GM21717 (cell line): Measurements from ENCODE around the gene ARHGAP45.

Source experiments
- ATAC-seq: cut with Tn5 transposase; IDR thresholded peaks from one replicate; pipeline ENCODE4 v1.9.1; 2021; ENCODE audit warnings: mild to moderate bottlenecking, moderate library complexity; ENCODE audit not compliant: unreplicated experiment

The ARHGAP45 gene

GRCh38 chr19:1085053-1085658 lies 18.2 kb downstream of the ARHGAP45 start:
- ATAC-seq = no peak

- ATAC-seq = no peak
Measured at GRCh38 chr19:1085676-1086442, 18.9 kb downstream of the ARHGAP45 start.

- ATAC-seq = no peak
Measured at GRCh38 chr19:1086613-1087012, 19.6 kb downstream of the ARHGAP45 start.

GRCh38 chr19:1087813-1088415 lies 20.9 kb downstream of the ARHGAP45 start:
- no peak for ATAC-seq

DNA sequence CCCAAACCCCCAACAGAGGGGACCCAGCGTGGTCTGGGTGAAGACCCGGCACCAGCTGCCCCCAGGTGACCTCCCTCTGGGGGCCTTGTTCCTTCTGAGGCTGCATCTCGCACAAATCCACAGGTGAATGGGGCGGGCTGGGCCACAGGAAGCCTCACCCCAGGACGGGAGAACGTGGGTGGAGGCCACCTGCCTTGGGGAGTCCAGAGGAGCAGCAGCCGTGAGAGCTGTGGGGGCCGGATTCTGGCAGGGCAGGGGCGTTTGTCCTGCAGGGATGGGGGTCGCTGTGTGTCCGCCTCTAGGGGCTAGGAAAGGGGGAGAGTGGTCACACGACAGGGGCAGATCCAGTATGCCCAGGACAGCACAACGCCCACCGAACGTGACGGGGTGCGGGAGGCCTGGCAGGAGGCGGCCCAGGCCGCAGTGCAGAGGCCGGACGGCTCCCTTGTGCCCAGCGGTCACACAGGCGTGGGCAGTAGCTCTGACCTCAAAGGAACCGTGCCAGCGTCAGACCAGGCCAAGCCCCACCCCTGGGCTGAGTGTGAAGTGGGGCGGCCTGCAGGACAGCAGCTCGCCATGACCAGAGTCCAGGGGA lies 21.5 kb downstream of the ARHGAP45 start:
- no peak for ATAC-seq

DNA sequence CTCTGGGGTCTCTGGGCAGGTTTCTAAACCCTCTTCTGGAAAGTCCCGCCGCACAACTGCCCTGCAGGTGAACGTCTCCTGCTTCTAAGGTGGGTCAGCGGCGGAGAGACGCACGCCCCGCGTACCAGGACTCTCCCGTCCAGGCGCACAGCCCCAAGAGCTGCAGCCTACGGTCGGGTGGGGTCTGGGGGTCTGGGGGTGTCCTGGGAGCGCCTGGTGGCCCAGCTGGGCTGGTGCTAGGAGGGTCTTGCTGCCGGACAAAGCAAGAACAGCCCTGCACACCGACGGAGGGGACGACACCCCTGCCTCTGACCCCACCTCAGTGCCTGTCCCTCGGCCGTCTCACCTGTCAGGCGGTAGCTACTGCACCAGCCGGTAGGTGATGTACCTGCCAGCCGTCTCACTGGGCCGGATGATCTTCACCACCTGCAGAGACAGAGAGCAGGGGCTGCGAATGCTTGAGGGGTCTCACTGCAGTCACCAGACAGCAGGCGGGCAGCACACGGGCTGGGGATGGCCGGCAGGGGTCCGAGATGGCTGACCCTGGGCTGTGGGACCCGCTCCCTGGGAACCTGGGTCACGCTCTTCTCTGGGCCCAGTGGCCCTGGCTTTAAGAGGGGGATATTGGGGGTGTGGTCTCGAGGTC lies 22.3 kb downstream of the ARHGAP45 start:
- no peak for ATAC-seq

DNA sequence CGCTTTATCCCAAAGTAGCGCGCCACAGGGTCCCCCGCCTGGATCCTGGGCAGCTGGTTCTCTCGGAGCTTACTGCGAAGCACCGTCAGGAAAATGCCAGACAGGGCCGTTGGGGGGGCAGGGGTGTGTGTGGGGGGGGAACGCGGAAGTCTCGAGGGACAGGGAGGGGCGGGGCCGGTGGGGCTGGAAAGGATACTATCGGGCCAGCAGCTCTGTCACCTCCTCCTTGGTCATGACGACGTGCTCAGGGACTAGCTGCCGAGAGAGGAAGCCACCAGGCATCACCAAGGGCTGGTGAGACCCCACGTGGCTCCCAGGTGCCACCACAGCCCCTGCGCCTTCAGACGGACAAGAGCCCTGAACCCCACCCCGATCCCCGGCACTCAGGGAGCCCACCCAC lies 22.9 kb downstream of the ARHGAP45 start:
- no peak for ATAC-seq

DNA sequence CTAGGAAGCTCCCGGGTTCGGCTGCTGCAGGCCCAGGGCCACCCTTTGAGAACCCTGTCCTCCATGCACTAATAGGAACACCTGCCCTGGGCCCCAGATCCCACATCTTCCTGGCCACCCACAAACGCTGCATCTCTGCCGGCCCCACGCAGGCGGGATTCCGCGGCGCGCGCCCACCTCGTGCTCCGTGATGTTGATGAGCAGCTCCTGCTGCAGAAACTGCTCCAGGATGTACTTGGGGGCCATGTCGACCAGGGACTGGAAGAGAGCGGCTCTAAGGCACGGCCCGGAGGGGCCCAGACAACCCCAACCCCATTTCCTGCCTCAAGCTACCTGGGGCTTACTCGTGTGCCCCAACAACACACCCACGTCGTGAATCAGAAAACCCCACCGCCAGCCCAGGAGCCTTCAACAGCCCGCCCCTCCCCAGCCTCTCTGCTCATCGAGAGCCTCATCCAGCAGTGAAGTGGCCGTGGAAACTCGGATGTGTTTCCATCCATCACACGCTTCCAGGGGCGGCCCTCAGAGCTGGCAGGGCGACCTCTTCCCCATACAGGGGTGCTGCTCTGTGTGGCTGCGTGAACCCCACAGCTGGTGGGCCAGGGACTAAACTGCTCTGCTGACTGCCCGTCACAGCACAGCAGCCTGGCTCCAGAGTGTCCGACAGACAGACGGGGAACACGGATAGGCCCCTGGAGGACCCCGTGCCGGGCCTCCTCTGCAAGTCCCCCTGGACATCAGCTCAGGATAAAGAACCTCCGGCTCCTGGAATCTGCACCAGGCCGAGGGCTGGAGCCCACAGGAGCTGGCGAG lies 24.0 kb downstream of the ARHGAP45 start:
- no peak for ATAC-seq

DNA sequence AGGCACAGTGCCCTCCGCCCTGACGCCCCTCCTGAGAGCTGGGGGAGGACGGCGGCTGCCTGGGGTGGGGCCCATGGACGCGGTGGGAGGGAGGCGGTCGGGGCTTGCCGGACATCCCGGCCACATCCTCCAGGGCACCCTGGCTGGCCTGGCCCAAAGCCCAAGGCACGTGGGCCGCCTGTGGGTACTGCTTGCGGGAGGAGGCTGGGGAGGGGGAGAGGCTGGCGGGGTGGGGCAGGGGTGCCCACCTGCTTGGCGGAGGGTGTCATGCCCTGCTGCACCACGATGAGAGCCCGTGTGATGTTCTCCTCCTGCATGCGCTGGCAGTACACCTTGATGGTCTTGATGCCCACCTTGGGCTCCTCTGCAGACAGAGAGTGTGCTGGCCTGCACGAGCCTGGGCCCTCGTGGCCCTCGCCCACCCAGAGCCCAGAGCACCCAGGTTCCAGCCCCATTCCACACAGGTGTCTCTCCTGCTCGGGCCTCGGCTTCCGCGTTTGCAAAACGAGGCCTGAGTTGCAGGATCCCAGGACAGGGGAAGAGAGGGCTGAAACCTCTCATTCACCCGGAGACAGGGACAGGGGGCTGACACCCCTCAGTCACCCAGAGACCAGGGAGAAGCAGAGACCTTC lies 24.7 kb downstream of the ARHGAP45 start:
- no peak for ATAC-seq

DNA sequence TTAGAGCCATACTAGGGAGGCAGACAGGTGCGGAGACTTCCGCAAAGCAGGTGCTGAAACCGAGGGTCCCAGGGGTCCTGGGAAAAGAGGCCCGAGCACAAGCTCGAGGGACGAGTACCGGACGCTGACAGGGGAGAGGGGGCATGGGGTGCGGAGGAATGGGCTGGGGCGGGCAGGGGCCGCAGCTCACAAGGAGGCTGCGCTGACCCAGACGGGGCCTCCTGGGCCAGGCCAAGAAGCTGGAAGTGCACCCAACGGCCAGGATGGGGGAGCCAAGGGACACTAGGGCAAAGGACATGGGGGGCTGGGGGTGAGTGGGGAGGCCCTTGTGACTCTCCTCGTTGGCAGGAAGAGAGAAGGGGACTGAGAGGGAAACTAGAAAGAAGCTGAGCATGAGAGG lies 26.4 kb downstream of the ARHGAP45 start:
- ATAC-seq = no peak

GRCh38 chr19:1093811-1094553 lies 27.0 kb downstream of the ARHGAP45 start:
- ATAC-seq = no peak

DNA sequence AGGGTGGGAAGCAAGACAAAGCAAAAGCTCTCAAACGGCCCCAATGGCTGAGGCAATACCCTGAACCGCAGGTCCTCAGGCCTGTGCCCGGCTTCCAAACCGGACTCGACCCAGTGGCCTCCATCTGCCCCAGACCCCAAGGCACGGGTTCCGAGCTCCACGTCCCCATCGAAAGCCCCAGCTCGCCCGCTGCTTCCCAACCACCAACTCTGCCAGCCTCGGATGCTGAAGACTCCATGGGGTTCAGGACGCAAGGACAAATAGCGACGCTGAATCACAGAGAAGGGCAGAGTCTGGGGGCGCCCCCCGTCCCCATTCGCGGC lies 27.6 kb downstream of the ARHGAP45 start:
- no peak for ATAC-seq

- peak; percentile 55 for ATAC-seq
Measured at GRCh38 chr19:1094978-1095701, 28.2 kb downstream of the ARHGAP45 start, which contains the start of gene POLR2E. POLR2E (minus strand) TSS chr19:1095375; CDS start chr19:1095315, 60 bp downstream.

GRCh38 chr19:1097810-1098176 lies 30.8 kb downstream of the ARHGAP45 start:
- ATAC-seq = no peak

DNA sequence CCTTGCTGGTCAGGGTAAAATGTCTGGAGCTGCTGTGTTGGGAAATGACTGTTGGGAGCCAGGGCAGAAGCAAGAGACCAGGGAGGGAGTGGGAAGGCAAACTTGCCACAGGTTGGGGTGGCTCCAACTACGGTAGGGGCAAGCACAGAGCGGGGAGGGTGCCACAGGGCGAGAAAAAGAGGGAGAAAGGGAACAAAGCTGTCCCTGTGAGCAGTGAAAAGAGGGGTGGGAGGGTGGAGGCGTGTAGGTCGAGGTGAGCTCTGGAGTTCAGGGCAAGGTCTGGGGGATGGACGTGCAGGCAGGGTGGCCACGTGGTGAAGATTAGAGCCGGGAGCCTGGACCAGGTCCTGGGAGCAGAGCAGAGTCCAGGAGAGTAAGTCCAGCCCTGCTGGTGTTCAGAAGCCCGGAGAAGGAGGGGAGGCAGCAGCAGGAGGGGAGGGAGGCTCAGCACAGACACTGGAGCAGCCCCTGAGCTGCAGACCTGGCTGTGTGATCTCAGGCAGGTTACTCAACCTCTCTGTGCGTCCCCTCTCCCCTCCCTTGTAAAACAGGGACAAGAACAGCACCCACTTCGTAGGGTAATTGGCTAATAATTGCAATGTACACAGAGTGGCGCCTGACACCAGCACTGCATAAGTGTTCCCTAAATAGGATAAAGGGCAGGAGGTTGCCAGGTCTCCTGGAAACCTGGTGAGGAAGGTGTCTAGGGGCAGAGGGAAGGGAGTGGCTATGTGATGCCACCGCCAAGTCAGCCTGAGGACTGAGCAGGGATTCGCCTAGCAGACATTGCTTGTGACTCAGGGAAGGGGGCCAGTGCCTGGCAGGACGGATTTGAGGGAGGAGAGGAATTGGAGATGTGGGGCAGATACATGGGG lies 31.4 kb downstream of the ARHGAP45 start:
- ATAC-seq = no peak

- ATAC-seq = no peak
Measured at GRCh38 chr19:1101337-1101698, 34.4 kb downstream of the ARHGAP45 start.

DNA sequence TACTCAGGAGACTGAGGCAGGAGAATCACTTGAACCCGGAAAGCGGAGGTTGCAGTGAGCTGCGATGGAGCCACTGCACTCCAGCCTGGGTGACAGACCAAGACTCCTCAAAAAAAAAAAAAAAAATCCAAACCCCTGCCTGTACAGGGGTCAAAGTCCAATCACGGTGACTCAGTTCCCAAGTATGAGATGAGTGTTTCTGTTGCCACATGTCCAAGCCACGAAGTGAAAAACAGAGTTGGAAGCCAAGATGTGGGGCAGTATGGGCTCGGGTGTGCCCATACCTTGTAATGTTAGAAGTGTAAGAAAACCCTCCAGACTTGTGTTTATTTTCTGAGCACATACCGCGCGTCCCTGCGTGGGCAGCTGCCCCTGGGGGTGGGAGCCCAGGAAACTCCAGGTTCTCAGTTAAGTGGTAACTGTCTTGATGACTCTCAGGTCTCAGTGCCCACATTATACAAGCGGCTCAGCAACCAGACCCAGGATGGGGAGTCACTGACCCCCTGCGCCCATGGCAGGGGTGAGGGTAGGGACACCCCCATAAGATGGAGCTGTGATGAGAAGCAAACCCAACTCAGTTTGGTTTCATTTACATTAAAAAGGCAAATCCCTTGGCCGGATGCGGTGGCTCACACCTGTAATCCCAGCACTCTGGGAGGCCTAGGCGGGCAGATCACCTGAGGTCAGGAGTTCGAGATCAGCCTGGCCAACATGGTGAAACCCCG lies 35.6 kb downstream of the ARHGAP45 start:
- no peak for ATAC-seq
